OCI-LY3 (cell line): ENCODE results near the gene TBX18.
A peak's percentile ranks its signal among the peaks of the same experiment; 100 is the strongest.

Experiments used
- H2AFZ ChIP-seq: fragments of 200-600, 300-600 bp; shearing (Covaris generic); 2 replicates; pipeline ENCODE4 v1.6.0; 2014; ENCODE audit warnings: antibody characterized with exemption, low read depth, low read length
- H3K27ac ChIP-seq: fragments of 200-600, 300-600 bp; sonication (generic); 2 replicates; pipeline ENCODE4 v1.5.1; 2014; ENCODE audit warnings: mild to moderate bottlenecking, low read length, moderate library complexity, mixed read lengths
- H3K27me3 ChIP-seq: fragments of 200-600, 300-600 bp; sonication (generic); 2 replicates; pipeline ENCODE4 v1.6.1; 2014; ENCODE audit warnings: low read depth, low read length, mixed read lengths
- H3K36me3 ChIP-seq: fragments of 200-600, 300-600 bp; sonication (generic); replicated peaks from 2 replicates; pipeline ENCODE3; 2014; ENCODE audit warnings: low read depth, low read length, mixed read lengths
- H3K4me1 ChIP-seq: fragments of 300-600, 200-600 bp; sonication (generic); 2 replicates; pipeline ENCODE4 v1.6.1; 2014; ENCODE audit warnings: low read length, mixed read lengths
- H3K4me2 ChIP-seq: fragments of 200-600, 300-600 bp; sonication (generic); 2 replicates; pipeline ENCODE4 v1.6.1; 2014; ENCODE audit warnings: low read length, mixed read lengths
- H3K4me3 ChIP-seq: fragments of 300-600, 200-600 bp; sonication (generic); 2 replicates; pipeline ENCODE4 v1.5.1; 2014; ENCODE audit warnings: antibody characterized with exemption, mild to moderate bottlenecking, low read length, moderate library complexity
- H3K79me2 ChIP-seq: fragments of 300-600, 200-600 bp; shearing (Covaris generic); 2 replicates; pipeline ENCODE4 v1.6.1; 2014; ENCODE audit warnings: mild to moderate bottlenecking, low read length, mixed read lengths
- H3K9ac ChIP-seq: fragments of 300-600, 200-600 bp; shearing (Covaris generic); 2 replicates; pipeline ENCODE4 v1.6.0; 2014; ENCODE audit warnings: mild to moderate bottlenecking, low read length, moderate library complexity
- H3K9me3 ChIP-seq: fragments of 200-600, 300-600 bp; shearing (Covaris generic); 2 replicates; pipeline ENCODE4 v1.6.1; 2014; ENCODE audit warnings: low read length, mixed read lengths; ENCODE audit not compliant: insufficient read depth
- H4K20me1 ChIP-seq: fragments of 200-600, 300-600 bp; sonication (generic); 2 replicates; pipeline ENCODE4 v1.6.1; 2016; ENCODE audit warnings: low read length, mixed read lengths; ENCODE audit not compliant: insufficient read depth
- CTCF ChIP-seq: fragments of 200-600, 300-600 bp; sonication (generic); IDR thresholded peaks from 2 replicates; pipeline ENCODE4 v1.5.1; 2014; ENCODE audit warnings: antibody characterized with exemption, low read length, low read depth
- EZH2phosphoT487 ChIP-seq: fragments of 200-600 bp; shearing (Covaris generic); IDR thresholded peaks from 2 replicates; pipeline ENCODE4 v1.6.1; 2018; ENCODE audit warnings: antibody characterized with exemption, mixed run types, low read depth

TBX18 gene

GRCh38 chr6:84728602-84729001, 35.8 kb downstream of the TBX18 start:
- no peaks in the 10 kb centered on the region; the same call in 1 of the 2 replicates for H3K27me3 ChIP-seq
- no peaks in the 10 kb centered on the region for H3K9me3 ChIP-seq
- no peak overlapping the region for H3K4me2 ChIP-seq
- no peaks in the 10 kb centered on the region for H3K79me2 ChIP-seq
- no peak overlapping the region for H2AFZ ChIP-seq
- no peak overlapping the region for H3K4me3 ChIP-seq
- H3K27ac ChIP-seq, result no peak overlapping the region
- no peaks in the 10 kb centered on the region for H4K20me1 ChIP-seq
- no peak overlapping the region for H3K9ac ChIP-seq
- TF ChIP-seq CTCF, result peak; percentile 40
- TF ChIP-seq EZH2phosphoT487, result no peak
- no peaks in the 10 kb centered on the region for H3K4me1 ChIP-seq
- H3K36me3 ChIP-seq, result no peaks in the 10 kb centered on the region

GRCh38 chr6:84719152-84719551, 45.2 kb downstream of the TBX18 start:
- H3K36me3 ChIP-seq, result no peaks in the 10 kb centered on the region
- H3K9me3 ChIP-seq, result no peaks in the 10 kb centered on the region
- H3K4me1 ChIP-seq, result no peaks in the 10 kb centered on the region
- no peak overlapping the region for H2AFZ ChIP-seq
- no peak overlapping the region for H3K4me2 ChIP-seq
- H4K20me1 ChIP-seq, result no peaks in the 10 kb centered on the region
- H3K27ac ChIP-seq, result no peak overlapping the region
- no peak overlapping the region for H3K4me3 ChIP-seq
- no peak for TF ChIP-seq CTCF
- TF ChIP-seq EZH2phosphoT487, result no peak
- H3K9ac ChIP-seq, result no peak overlapping the region
- no peaks in the 10 kb centered on the region for H3K27me3 ChIP-seq
- H3K79me2 ChIP-seq, result no peaks in the 10 kb centered on the region

GRCh38 chr6:84718038-84718955, 46.1 kb downstream of the TBX18 start:
- no peak for TF ChIP-seq EZH2phosphoT487
- TF ChIP-seq CTCF, result no peak

GRCh38 chr6:84709121-84709520, 55.3 kb downstream of the TBX18 start:
- Histone ChIP-seq H3K4me1 (no peaks in the 10 kb centered on the region), H3K27ac (no peak overlapping the region), H3K4me2 (no peak overlapping the region), H4K20me1 (no peaks in the 10 kb centered on the region), H3K9ac (no peak overlapping the region), H3K9me3 (no peaks in the 10 kb centered on the region), H3K27me3 (no peaks in the 10 kb centered on the region), H3K79me2 (no peaks in the 10 kb centered on the region), H3K36me3 (no peaks in the 10 kb centered on the region), H3K4me3 (no peak overlapping the region), H2AFZ (no peak overlapping the region)
- TF ChIP-seq CTCF (no peak), EZH2phosphoT487 (no peak)

More at GRCh38 chr6:84718038-84718955, 46.1 kb downstream of the TBX18 start:
- Histone ChIP-seq H3K9me3 (no peaks in the 10 kb centered on the region), H3K9ac (no peak overlapping the region), H3K4me3 (no peak overlapping the region), H2AFZ (no peak overlapping the region), H3K27ac (no peak overlapping the region), H3K27me3 (no peaks in the 10 kb centered on the region), H4K20me1 (no peaks in the 10 kb centered on the region), H3K4me1 (no peaks in the 10 kb centered on the region), H3K36me3 (no peaks in the 10 kb centered on the region), H3K79me2 (no peaks in the 10 kb centered on the region), H3K4me2 (no peak overlapping the region)
